Caki2 (cell line): Measurements from ENCODE around the gene ZMYND15. TPM values are rescaled to one million over a fixed set of nuclear protein-coding genes. Genes with fewer than 3 reads are reported as not detected.

Source experiments
- total RNA-seq: library from RNA; depleted of rRNA; stranded (reverse); fragments of >200 nt; shearing (Covaris generic); gene quantifications from 2 replicates; pipeline ENCODE4 v1.2.3, GENCODE V29; 2014; ENCODE audit warnings: low replicate concordance; rRNA removed

Gene ZMYND15
- total RNA-seq, 1 experiment from 2014 or later: 0.03 TPM

Other genes with a start within 250 kb of the ZMYND15 start
- gene SPNS2, start 241.0 kb upstream of the ZMYND15 start, total RNA-seq: 0.71 and 2.3 TPM in 2 replicates
- 44.6 and 44.8 TPM in 2 replicates for gene MYBBP1A, start 184.4 kb upstream of the ZMYND15 start, total RNA-seq
- gene GGT6, start 179.3 kb upstream of the ZMYND15 start, total RNA-seq: not detected in 2 replicates
- 2.4 and 2.9 TPM in 2 replicates for gene SMTNL2, start 155.3 kb upstream of the ZMYND15 start, total RNA-seq
- not detected in 2 replicates for gene ALOX15, start 98.2 kb upstream of the ZMYND15 start, total RNA-seq
- gene PELP1, start 35.7 kb upstream of the ZMYND15 start, total RNA-seq: 16.7 and 21.1 TPM in 2 replicates
- 14.6 and 17.1 TPM in 2 replicates for gene ARRB2, start 29.2 kb upstream of the ZMYND15 start, total RNA-seq
- gene MED11, start 8.4 kb upstream of the ZMYND15 start, total RNA-seq: 21.8 and 23.9 TPM in 2 replicates
- 0.41 TPM in 1 of 2 replicates, not detected in the other for gene CXCL16, start 95 bp downstream of the ZMYND15 start, total RNA-seq
- not detected in 2 replicates for gene TM4SF5, start 32.1 kb downstream of the ZMYND15 start, total RNA-seq
- not detected in 2 replicates for gene VMO1, start 46.5 kb downstream of the ZMYND15 start, total RNA-seq
- gene GLTPD2, start 49.1 kb downstream of the ZMYND15 start, total RNA-seq: not detected in 2 replicates
- gene PSMB6, start 56.3 kb downstream of the ZMYND15 start, total RNA-seq: 205 and 277 TPM in 2 replicates
- gene PLD2, start 67.3 kb downstream of the ZMYND15 start, total RNA-seq: 6.1 and 31.9 TPM in 2 replicates
- gene MINK1, start 93.5 kb downstream of the ZMYND15 start, total RNA-seq: 25.0 and 30.1 TPM in 2 replicates
- gene C17orf107, start 159.7 kb downstream of the ZMYND15 start, total RNA-seq: 4.8 and 8.6 TPM in 2 replicates
- 0.09 and 0.64 TPM in 2 replicates for gene CHRNE, start 163.3 kb downstream of the ZMYND15 start, total RNA-seq
- gene GP1BA, start 192.4 kb downstream of the ZMYND15 start, total RNA-seq: not detected in 2 replicates
- 80.0 and 89.3 TPM in 2 replicates for gene SLC25A11, start 200.2 kb downstream of the ZMYND15 start, total RNA-seq
- 45.6 and 57.1 TPM in 2 replicates for gene RNF167, start 200.4 kb downstream of the ZMYND15 start, total RNA-seq
- gene PFN1, start 208.7 kb downstream of the ZMYND15 start, total RNA-seq: 258 and 443 TPM in 2 replicates
- 4.5 and 21.3 TPM in 2 replicates for gene ENO3, start 211.3 kb downstream of the ZMYND15 start, total RNA-seq
- gene SPAG7, start 228.0 kb downstream of the ZMYND15 start, total RNA-seq: 23.1 and 48.6 TPM in 2 replicates
- 1.3 and 2.8 TPM in 2 replicates for gene CAMTA2, start 247.8 kb downstream of the ZMYND15 start, total RNA-seq